ENCODE results near the gene ID2. TPM values are rescaled to one million over a fixed set of nuclear protein-coding genes. Genes with fewer than 3 reads are reported as not detected.

The ID2 gene
- total and polyA plus RNA-seq, 2 of the 13 experiments (the other 11 are each of a cell fraction or from before 2014, with no cell fraction given) = 214 to 719 TPM

- Histone ChIP-seq H3K36me3 (replicated peaks in 1 of 2; ENCODE audit: control insufficient read depth in 1 of 2, insufficient read depth in 2 of 2, low read length in 2 of 2) (no peaks in the 10 kb centered on the region), H3K9ac (ENCODE audit: insufficient read depth, low read depth, low read length) (peak overlapping the region; percentile 70), H3K27ac (ENCODE audit: extremely low read length, insufficient read depth, low read length) (peak overlapping the region; percentile 67), H3K27me3 (ENCODE audit: control insufficient read depth in 1 of 2, insufficient read depth in 2 of 2, low read length in 2 of 2) (peaks cover 0 to 8% of the 10 kb centered on the region in 2 experiments; a peak in 1 of 5 replicates), H3K4me3 (replicated peaks in 1 of 3; ENCODE audit: insufficient read depth in 1 of 3, low read depth in 2 of 3, low read length in 3 of 3) (peak overlapping the region; percentile 73 to 100 (median 81)), H3K79me2 (ENCODE audit: insufficient read depth, low read length) (peaks cover 33% of the 10 kb centered on the region), H3K9me3 (ENCODE audit: low read length) (no peaks in the 10 kb centered on the region), H4K20me1 (ENCODE audit: insufficient read depth, low read length) (peaks cover 21% of the 10 kb centered on the region), H3K4me1 (ENCODE audit: insufficient read depth, low read length) (peaks cover 18% of the 10 kb centered on the region), H3K4me2 (ENCODE audit: low read depth, low read length) (peak overlapping the region; percentile 97), H2AFZ (ENCODE audit: low read length) (no peak overlapping the region)
- ChIA-PET CTCF (ENCODE audit: low intra/inter-chr PET ratio, low total read pairs) (interaction anchor here (0.8 to 4.6 kb wide), 4 partner anchors 54 to 159 kb away, joined by 3 to 56 read pairs (median 9); no protein-coding TSS in a partner anchor), POLR2A (interaction anchor here (0.6 to 1.8 kb wide), 17 partner anchors 22 to 1335 kb away, joined by 3 to 37 read pairs (median 5); no protein-coding TSS in a partner anchor)
- intact Hi-C loops (cut with micrococcal nuclease; ENCODE audit: unreplicated experiment) (loop anchor here (5.0 kb wide), 2 partner anchors 272 to 1587 kb away; no protein-coding TSS in a partner anchor), in situ Hi-C loops (cut with HindIII; ENCODE audit: extremely low pct_ligation_motif_present, low pct_unique_long_range_greater_than_20kb) (no loop called here)
- 0% methylated on average over 3 of the region's 3 CpGs for WGBS (ENCODE audit: low lambda C conversion rate)
- no TSS peak for BruUV-seq (replicated peaks)
- FAIRE-seq (no peak), ATAC-seq (peak; percentile 0; the same call in 1 of the 3 replicates), DNase-seq (ENCODE audit: low spot score) (peak; percentile 63)
- TF ChIP-seq ZBTB1 (CRISPR knock-in tag; IDR thresholded peaks at IDR 0.05; ENCODE audit: borderline replicate concordance) (no peak), NR3C1 (CRISPR knock-in tag; IDR thresholded peaks at IDR 0.05) (no peak), HNF4G (IDR thresholded peaks at IDR 0.05; ENCODE audit: borderline replicate concordance, low read depth, low read length) (no peak), HNF4G (CRISPR knock-in tag; IDR thresholded peaks at IDR 0.05; ENCODE audit: borderline replicate concordance, low read depth) (no peak), NCOA1 (CRISPR knock-in tag; IDR thresholded peaks at IDR 0.05) (no peak), PAF1 (CRISPR knock-in tag; IDR thresholded peaks at IDR 0.05) (0 out of 2 replicates have a peak, but pooled peaks have one; percentile 25), SNRNP70 (IDR thresholded peaks at IDR 0.05; ENCODE audit: low read depth, low read length) (no peak), HES4 (CRISPR knock-in tag; IDR thresholded peaks at IDR 0.05; ENCODE audit: borderline replicate concordance) (no peak), CEBPZ (IDR thresholded peaks at IDR 0.05; ENCODE audit: low read length) (0 out of 2 replicates have a peak, but pooled peaks have one; percentile 43), MBNL3 (CRISPR knock-in tag; conservative IDR thresholded peaks at IDR 0.05) (no peak), PHF5A (CRISPR knock-in tag; IDR thresholded peaks at IDR 0.05; ENCODE audit: low read depth, unreplicated experiment) (no peak), ZNF138 (CRISPR knock-in tag; IDR thresholded peaks at IDR 0.05; ENCODE audit: low read depth) (no peak), CREB3 (CRISPR knock-in tag; IDR thresholded peaks at IDR 0.05) (no peak), ZNF572 (CRISPR knock-in tag; IDR thresholded peaks at IDR 0.05) (no peak), ZNF34 (CRISPR knock-in tag; IDR thresholded peaks at IDR 0.05; ENCODE audit: borderline replicate concordance) (no peak), RCOR2 (CRISPR knock-in tag; IDR thresholded peaks at IDR 0.05) (no peak), E2F5 (CRISPR knock-in tag; conservative IDR thresholded peaks at IDR 0.05) (no peak), ZNF230 (CRISPR knock-in tag; IDR thresholded peaks at IDR 0.05) (no peak), ZNF263 (CRISPR knock-in tag; IDR thresholded peaks at IDR 0.05) (no peak), ZNF850 (CRISPR knock-in tag; conservative IDR thresholded peaks at IDR 0.05) (no peak), ZFP62 (CRISPR knock-in tag; IDR thresholded peaks at IDR 0.05) (no peak), ZFP37 (CRISPR knock-in tag; IDR thresholded peaks at IDR 0.05; ENCODE audit: borderline replicate concordance) (no peak)
Observed at GRCh38 chr2:8684540-8684877, 2.7 kb downstream of the ID2 start.

Measured in HepG2 (cell line).